ENCODE data around the gene C15orf40. TPM values are rescaled to one million over a fixed set of nuclear protein-coding genes. Genes with fewer than 3 reads are reported as not detected.

The C15orf40 gene
- total RNA-seq, 2 experiments from 2014 or later: 7.4 to 11.0 TPM

DNA sequence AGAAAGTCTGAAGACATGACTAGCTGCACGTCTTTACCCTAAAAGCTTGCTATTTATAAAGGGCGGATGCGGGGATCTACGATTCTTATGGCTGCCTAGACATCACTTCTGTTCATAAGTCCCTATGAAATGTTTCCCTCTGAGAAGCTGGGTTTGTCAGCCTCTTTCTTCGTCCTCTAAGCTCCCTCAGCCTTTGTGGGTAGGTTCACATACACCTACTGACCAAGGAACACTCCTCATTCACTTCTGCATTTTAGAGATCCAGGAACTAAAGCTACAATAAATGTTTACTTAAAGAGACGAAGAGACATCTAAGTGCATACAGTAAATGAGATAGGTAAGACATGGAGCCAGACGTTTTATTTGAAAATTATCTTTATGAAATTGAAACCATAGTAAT lies 42.1 kb downstream of the C15orf40 start:
- Histone ChIP-seq H3K4me3 (ENCODE audit: low read length) (no peak overlapping the region), H3K27ac (ENCODE audit: low read depth in 1 of 2, low read length in 2 of 2) (no peak overlapping the region), H3K4me1 (ENCODE audit: insufficient read depth, low read length) (no peaks in the 10 kb centered on the region), H3K36me3 (ENCODE audit: insufficient read depth, low read length) (no peaks in the 10 kb centered on the region), H3K9me3 (ENCODE audit: control insufficient read depth in 1 of 2, insufficient read depth in 1 of 2, low read length in 2 of 2) (no peaks in the 10 kb centered on the region), H3K27me3 (ENCODE audit: control insufficient read depth in 1 of 2, insufficient read depth in 2 of 2, low read length in 2 of 2) (no peaks in the 10 kb centered on the region)
- ChIA-PET CTCF (no interaction called here), POLR2A (interaction anchor here (0.6 kb wide), 1 partner anchor 127 kb away, joined by 3 read pairs; no protein-coding TSS in a partner anchor)
- TF ChIP-seq, protein P1, sequence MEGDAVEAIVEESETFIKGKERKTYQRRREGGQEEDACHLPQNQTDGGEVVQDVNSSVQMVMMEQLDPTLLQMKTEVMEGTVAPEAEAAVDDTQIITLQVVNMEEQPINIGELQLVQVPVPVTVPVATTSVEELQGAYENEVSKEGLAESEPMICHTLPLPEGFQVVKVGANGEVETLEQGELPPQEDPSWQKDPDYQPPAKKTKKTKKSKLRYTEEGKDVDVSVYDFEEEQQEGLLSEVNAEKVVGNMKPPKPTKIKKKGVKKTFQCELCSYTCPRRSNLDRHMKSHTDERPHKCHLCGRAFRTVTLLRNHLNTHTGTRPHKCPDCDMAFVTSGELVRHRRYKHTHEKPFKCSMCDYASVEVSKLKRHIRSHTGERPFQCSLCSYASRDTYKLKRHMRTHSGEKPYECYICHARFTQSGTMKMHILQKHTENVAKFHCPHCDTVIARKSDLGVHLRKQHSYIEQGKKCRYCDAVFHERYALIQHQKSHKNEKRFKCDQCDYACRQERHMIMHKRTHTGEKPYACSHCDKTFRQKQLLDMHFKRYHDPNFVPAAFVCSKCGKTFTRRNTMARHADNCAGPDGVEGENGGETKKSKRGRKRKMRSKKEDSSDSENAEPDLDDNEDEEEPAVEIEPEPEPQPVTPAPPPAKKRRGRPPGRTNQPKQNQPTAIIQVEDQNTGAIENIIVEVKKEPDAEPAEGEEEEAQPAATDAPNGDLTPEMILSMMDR (IDR thresholded peaks at IDR 0.05): no peak
- Mint-ChIP-seq H3K9me3 (no peaks in the 10 kb centered on the region), H3K4me1 (ENCODE audit: low read depth) (no peaks in the 10 kb centered on the region), H3K27me3 (no peaks in the 10 kb centered on the region), H3K27ac (no peak overlapping the region), H3K36me3 (ENCODE audit: low read depth) (no peaks in the 10 kb centered on the region), H3K4me3 (no peak overlapping the region)
- no peak for DNase-seq
- ATAC-seq (ENCODE audit: poor library complexity): no peak
- intact Hi-C loops (cut with DNase I, micrococcal nuclease): no loop called here

DNA sequence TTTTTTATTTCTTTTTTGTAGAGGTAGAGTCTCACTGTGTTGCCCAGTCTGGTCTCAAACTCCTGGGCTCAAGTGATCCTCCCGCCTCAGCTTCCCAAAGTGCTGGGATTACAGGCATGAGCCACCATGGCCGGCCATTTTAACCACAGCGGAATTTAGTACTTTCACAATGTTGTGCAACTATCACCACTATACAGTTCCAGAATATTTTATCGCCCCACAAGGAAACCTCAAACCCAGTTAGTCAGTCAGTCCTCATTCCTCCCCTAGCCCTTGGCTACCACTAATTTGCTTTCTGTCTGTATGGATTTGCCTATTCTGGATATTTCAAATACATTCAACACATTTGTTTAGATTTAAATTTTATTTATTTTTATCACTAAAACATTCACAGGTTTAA lies 43.4 kb downstream of the C15orf40 start:
- intact Hi-C loops (cut with DNase I, micrococcal nuclease): no loop called here
- Mint-ChIP-seq H3K27ac (no peak overlapping the region), H3K4me3 (no peak overlapping the region), H3K27me3 (no peaks in the 10 kb centered on the region), H3K9me3 (no peaks in the 10 kb centered on the region), H3K4me1 (ENCODE audit: low read depth) (no peaks in the 10 kb centered on the region), H3K36me3 (ENCODE audit: low read depth) (no peaks in the 10 kb centered on the region)
- TF ChIP-seq, protein P1 (IDR thresholded peaks at IDR 0.05): no peak
- no peak for DNase-seq
- no peak for ATAC-seq (ENCODE audit: poor library complexity)
- ChIA-PET CTCF (no interaction called here), POLR2A (no interaction called here)
- no peaks in the 10 kb centered on the region for H3K36me3 ChIP-seq (ENCODE audit: insufficient read depth, low read length)
- H3K4me1 ChIP-seq (ENCODE audit: insufficient read depth, low read length): no peaks in the 10 kb centered on the region
- no peak overlapping the region for H3K4me3 ChIP-seq (ENCODE audit: low read length)
- H3K27me3 ChIP-seq (ENCODE audit: control insufficient read depth in 1 of 2, insufficient read depth in 2 of 2, low read length in 2 of 2): no peaks in the 10 kb centered on the region
- H3K9me3 ChIP-seq (ENCODE audit: control insufficient read depth in 1 of 2, insufficient read depth in 1 of 2, low read length in 2 of 2): no peaks in the 10 kb centered on the region
- H3K27ac ChIP-seq (ENCODE audit: low read depth in 1 of 2, low read length in 2 of 2): no peak overlapping the region

DNA sequence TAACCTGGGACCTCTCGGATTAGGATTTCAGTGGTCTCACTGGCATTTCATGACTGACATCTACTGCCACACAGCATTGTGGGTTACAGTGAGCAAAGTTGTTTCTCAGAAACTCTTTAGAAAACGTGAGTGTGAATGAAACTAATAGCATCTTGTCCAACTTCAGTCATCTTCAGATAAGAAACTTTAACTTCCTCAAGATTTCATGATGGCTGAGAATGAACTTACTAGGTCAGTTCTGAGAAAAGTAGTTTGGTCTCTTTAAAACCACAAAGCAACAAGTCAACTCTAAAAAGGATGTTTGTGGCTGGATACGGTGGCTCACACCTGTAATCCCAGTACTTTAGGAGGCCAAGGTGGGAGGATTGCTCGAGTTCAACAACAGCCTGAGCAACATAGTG lies 44.8 kb downstream of the C15orf40 start:
- Mint-ChIP-seq H3K36me3 (ENCODE audit: low read depth) (no peaks in the 10 kb centered on the region), H3K4me3 (no peak overlapping the region), H3K9me3 (no peaks in the 10 kb centered on the region), H3K27me3 (no peaks in the 10 kb centered on the region), H3K4me1 (ENCODE audit: low read depth) (no peaks in the 10 kb centered on the region), H3K27ac (no peak overlapping the region)
- ATAC-seq (ENCODE audit: poor library complexity): no peak
- no peak for DNase-seq
- TF ChIP-seq, protein P1 (IDR thresholded peaks at IDR 0.05): no peak
- Histone ChIP-seq H3K27me3 (ENCODE audit: control insufficient read depth in 1 of 2, insufficient read depth in 2 of 2, low read length in 2 of 2) (no peaks in the 10 kb centered on the region), H3K4me3 (ENCODE audit: low read length) (no peak overlapping the region), H3K36me3 (ENCODE audit: insufficient read depth, low read length) (no peaks in the 10 kb centered on the region), H3K4me1 (ENCODE audit: insufficient read depth, low read length) (no peaks in the 10 kb centered on the region), H3K9me3 (ENCODE audit: control insufficient read depth in 1 of 2, insufficient read depth in 1 of 2, low read length in 2 of 2) (no peaks in the 10 kb centered on the region), H3K27ac (ENCODE audit: low read depth in 1 of 2, low read length in 2 of 2) (no peak overlapping the region)
- intact Hi-C loops (cut with DNase I, micrococcal nuclease): no loop called here
- CTCF ChIA-PET: no interaction called here
- POLR2A ChIA-PET: no interaction called here

All from CD4-positive, alpha-beta T cell (primary cell).